ENCODE data around the gene ARRDC3.
A peak's percentile ranks its signal among the peaks of the same experiment; 100 is the strongest.

ARRDC3 gene

GRCh38 chr5:91384671-91385430, 1.7 kb upstream of the ARRDC3 start:
- DNase-seq = peak; percentile 24

- DNase-seq = no peak
These were observed 811 bp upstream of the ARRDC3 start for GRCh38 chr5:91383956-91384300.

- no peak for DNase-seq
These were observed 539 bp downstream of the ARRDC3 start for GRCh38 chr5:91382530-91383026.

GRCh38 chr5:91381774-91382359, 1.2 kb downstream of the ARRDC3 start:
- peak; percentile 50 for DNase-seq

GRCh38 chr5:91381239-91381773, 1.8 kb downstream of the ARRDC3 start:
- no peak for DNase-seq

- peak; percentile 98 for DNase-seq
These were observed 2.5 kb downstream of the ARRDC3 start for GRCh38 chr5:91380491-91381238.

GRCh38 chr5:91379914-91380490, 3.1 kb downstream of the ARRDC3 start:
- peak; percentile 90 for DNase-seq

GRCh38 chr5:91379246-91379913, 3.7 kb downstream of the ARRDC3 start:
- DNase-seq = no peak

GRCh38 chr5:91378752-91379211, 4.3 kb downstream of the ARRDC3 start:
- no peak for DNase-seq

- no peak for DNase-seq
These were observed 8.1 kb downstream of the ARRDC3 start for GRCh38 chr5:91374893-91375520.

GRCh38 chr5:91373600-91373999, 9.5 kb downstream of the ARRDC3 start:
- DNase-seq = no peak

GRCh38 chr5:91373006-91373405, 10.1 kb downstream of the ARRDC3 start:
- DNase-seq = no peak

- no peak for DNase-seq
These were observed 13.6 kb downstream of the ARRDC3 start for GRCh38 chr5:91369480-91369879.

GRCh38 chr5:91367908-91368648, 15.0 kb downstream of the ARRDC3 start:
- no peak for DNase-seq

- DNase-seq = no peak
These were observed 15.8 kb downstream of the ARRDC3 start for GRCh38 chr5:91367344-91367743.

GRCh38 chr5:91366551-91366950, 16.6 kb downstream of the ARRDC3 start:
- no peak for DNase-seq

GRCh38 chr5:91365498-91365897, 17.6 kb downstream of the ARRDC3 start:
- no peak for DNase-seq

- no peak for DNase-seq
These were observed 20.2 kb downstream of the ARRDC3 start for GRCh38 chr5:91362935-91363334.

GRCh38 chr5:91361790-91362189, 21.3 kb downstream of the ARRDC3 start:
- DNase-seq = no peak

GRCh38 chr5:91361055-91361701, 21.9 kb downstream of the ARRDC3 start:
- no peak for DNase-seq
